Measurements from ENCODE around the gene C16orf78.
A peak's percentile ranks its signal among the peaks of the same experiment; 100 is the strongest.

C16orf78 gene

GRCh38 chr16:49344401-49344800 is 29.2 kb upstream of the C16orf78 start:
- no peak for TF ChIP-seq CTCF (IDR thresholded peaks at IDR 0.05; ENCODE audit: insufficient read depth, low read length, poor library complexity, severe bottlenecking)
- no peaks in the 10 kb centered on the region for H3K36me3 ChIP-seq (ENCODE audit: control insufficient read depth, insufficient read depth, low read length)
- no peak overlapping the region for H3K4me3 ChIP-seq (replicated peaks; ENCODE audit: low read depth, low read length)
- no peaks in the 10 kb centered on the region; the same call in 1 of the 2 replicates for H3K27me3 ChIP-seq (replicated peaks; ENCODE audit: control insufficient read depth, insufficient read depth, low read length)
- DNase-seq (ENCODE audit: extremely low read depth, insufficient read length) = no peak

GRCh38 chr16:49345829-49346228 is 27.8 kb upstream of the C16orf78 start:
- peaks cover 1% of the 10 kb centered on the region; the same call in 1 of the 2 replicates for H3K27me3 ChIP-seq (replicated peaks; ENCODE audit: control insufficient read depth, insufficient read depth, low read length)
- no peaks in the 10 kb centered on the region for H3K36me3 ChIP-seq (ENCODE audit: control insufficient read depth, insufficient read depth, low read length)
- TF ChIP-seq CTCF (IDR thresholded peaks at IDR 0.05; ENCODE audit: insufficient read depth, low read length, poor library complexity, severe bottlenecking) = no peak
- no peak overlapping the region for H3K4me3 ChIP-seq (replicated peaks; ENCODE audit: low read depth, low read length)
- DNase-seq (ENCODE audit: extremely low read depth, insufficient read length) = no peak

- H3K27me3 ChIP-seq (replicated peaks; ENCODE audit: control insufficient read depth, insufficient read depth, low read length) = peaks cover 2% of the 10 kb centered on the region
- no peak for DNase-seq (ENCODE audit: extremely low read depth, insufficient read length)
- TF ChIP-seq CTCF (IDR thresholded peaks at IDR 0.05; ENCODE audit: insufficient read depth, low read length, poor library complexity, severe bottlenecking) = no peak
- no peak overlapping the region for H3K4me3 ChIP-seq (replicated peaks; ENCODE audit: low read depth, low read length)
- H3K36me3 ChIP-seq (ENCODE audit: control insufficient read depth, insufficient read depth, low read length) = no peaks in the 10 kb centered on the region
Observed at GRCh38 chr16:49346459-49346858, 27.1 kb upstream of the C16orf78 start.

GRCh38 chr16:49347476-49347875 is 26.1 kb upstream of the C16orf78 start:
- no peak overlapping the region for H3K4me3 ChIP-seq (replicated peaks; ENCODE audit: low read depth, low read length)
- peaks cover 2% of the 10 kb centered on the region for H3K27me3 ChIP-seq (replicated peaks; ENCODE audit: control insufficient read depth, insufficient read depth, low read length)
- no peaks in the 10 kb centered on the region for H3K36me3 ChIP-seq (ENCODE audit: control insufficient read depth, insufficient read depth, low read length)
- no peak for DNase-seq (ENCODE audit: extremely low read depth, insufficient read length)
- TF ChIP-seq CTCF (IDR thresholded peaks at IDR 0.05; ENCODE audit: insufficient read depth, low read length, poor library complexity, severe bottlenecking) = no peak

- H3K27me3 ChIP-seq (replicated peaks; ENCODE audit: control insufficient read depth, insufficient read depth, low read length) = peaks cover 2% of the 10 kb centered on the region
- no peaks in the 10 kb centered on the region for H3K36me3 ChIP-seq (ENCODE audit: control insufficient read depth, insufficient read depth, low read length)
- peak; percentile 31 for TF ChIP-seq CTCF (IDR thresholded peaks at IDR 0.05; ENCODE audit: insufficient read depth, low read length, poor library complexity, severe bottlenecking)
- DNase-seq (ENCODE audit: extremely low read depth, insufficient read length) = no peak
- H3K4me3 ChIP-seq (replicated peaks; ENCODE audit: low read depth, low read length) = no peak overlapping the region
Observed at GRCh38 chr16:49348408-49349176, 25.0 kb upstream of the C16orf78 start.

Measured in GM06990 (cell line).